ENCODE data around the gene STX18.

DNA sequence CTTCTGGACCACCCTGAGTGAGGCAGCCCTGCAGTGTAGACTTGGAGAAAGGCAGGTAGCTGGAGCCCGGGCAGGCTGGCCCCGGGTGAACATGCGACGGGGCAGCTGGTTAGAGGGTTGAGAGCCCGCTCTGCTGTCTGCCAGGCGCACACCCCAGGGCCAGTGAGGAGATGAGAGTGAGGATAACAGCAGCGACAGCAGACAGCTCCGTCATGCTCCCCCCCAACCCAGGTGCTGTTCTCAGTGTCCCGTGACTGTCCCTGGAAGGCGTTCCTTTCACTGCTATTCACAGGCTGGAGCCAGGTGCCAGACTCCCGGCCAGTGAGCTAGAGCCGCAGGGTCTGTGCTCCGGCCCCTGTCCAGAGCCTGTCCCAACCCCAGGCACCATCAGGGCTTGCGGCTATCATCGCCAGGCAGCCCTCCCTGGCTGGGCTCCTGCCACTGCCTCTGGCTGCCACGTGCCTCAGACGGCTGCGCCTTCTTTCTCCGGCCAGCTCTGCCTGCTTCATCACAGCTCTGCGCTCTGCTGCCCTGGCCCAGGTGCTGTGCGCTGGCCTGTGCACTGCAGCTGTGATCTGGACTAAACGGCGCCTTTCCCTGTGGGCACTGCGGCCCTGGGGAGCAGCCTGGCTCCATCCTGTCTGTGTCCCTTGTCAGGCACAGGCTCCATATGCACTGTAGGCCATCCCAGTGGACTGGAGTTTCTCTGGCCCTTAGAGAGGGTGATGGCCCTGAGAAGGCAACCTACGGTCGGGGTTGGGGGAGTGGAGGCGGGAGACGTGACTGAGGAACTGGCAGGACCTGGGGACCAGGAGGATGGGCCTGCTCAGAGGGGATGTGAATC is 135.2 kb downstream of the STX18 start:
- TF ChIP-seq CTCF (IDR thresholded peaks at IDR 0.05) (no peak), POLR2A (IDR thresholded peaks at IDR 0.05) (no peak)

Measured in thyroid gland (tissue), 4 donors.